Hypothalamus (tissue), 51 donors: Measurements from ENCODE around the gene RAVER2.

Experiments
- DNase-seq, 51 donors: peaks; one replicate each; lab custom pipeline; 2025; lab: John Stamatoyannopoulos, UW

The RAVER2 gene

DNA sequence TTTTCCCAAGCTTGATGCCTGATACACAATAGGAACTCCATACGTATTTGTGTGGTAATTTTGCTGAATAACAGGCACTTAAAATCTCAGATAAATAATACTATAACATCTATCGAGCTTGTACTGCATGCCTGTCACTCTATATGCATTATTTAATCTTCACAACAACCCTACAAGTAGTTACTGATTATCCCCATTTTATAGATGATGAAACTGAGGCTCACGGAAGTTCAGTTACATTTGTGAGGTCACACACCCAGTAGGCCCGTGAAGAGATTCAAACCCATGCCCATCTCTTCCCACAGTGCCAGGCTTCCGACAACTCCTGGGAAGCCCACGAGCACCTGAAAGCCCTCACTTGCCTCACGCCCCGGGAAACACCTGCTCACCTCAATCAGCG, 98.8 kb downstream of the RAVER2 start:
- no peak for DNase-seq

DNA sequence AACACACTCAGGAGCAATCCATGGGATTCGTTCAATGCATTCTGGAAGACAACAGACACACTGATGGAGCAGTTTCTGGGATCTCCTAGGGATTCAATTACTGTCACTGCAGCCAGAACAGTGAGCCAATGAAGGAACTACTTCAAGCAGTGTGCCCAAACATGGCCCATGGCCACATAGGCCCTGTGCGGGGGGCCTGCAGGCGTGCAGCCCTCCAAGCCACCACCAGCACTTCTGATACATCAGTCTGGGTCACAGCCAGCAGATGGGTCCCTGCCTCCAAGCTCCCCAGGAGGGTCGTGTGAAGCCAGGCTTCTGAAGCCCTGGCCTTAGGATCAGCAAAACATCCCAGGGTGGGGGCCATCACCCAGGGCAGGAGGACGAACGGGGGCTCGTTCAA, 99.3 kb downstream of the RAVER2 start:
- DNase-seq = no peak

DNA sequence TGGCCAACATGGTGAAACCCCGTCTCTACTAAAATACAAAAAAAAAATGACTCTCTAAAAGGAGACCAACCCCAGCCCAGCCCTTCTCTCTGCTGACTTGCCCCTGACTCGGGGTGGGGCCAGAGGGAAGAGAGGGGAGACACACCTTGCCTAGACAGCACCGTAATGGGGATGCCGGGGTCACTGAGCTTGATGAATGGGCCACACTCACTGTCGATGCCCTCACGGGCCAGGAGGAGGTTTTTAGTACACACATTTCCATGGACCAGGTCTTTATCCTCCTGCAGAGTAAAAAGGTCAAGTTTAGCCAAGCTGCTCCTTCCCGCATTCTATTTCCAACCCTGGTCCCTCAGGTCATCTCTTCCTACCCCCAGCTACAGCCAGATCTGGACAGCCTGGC, 99.7 kb downstream of the RAVER2 start:
- DNase-seq = no peak

DNA sequence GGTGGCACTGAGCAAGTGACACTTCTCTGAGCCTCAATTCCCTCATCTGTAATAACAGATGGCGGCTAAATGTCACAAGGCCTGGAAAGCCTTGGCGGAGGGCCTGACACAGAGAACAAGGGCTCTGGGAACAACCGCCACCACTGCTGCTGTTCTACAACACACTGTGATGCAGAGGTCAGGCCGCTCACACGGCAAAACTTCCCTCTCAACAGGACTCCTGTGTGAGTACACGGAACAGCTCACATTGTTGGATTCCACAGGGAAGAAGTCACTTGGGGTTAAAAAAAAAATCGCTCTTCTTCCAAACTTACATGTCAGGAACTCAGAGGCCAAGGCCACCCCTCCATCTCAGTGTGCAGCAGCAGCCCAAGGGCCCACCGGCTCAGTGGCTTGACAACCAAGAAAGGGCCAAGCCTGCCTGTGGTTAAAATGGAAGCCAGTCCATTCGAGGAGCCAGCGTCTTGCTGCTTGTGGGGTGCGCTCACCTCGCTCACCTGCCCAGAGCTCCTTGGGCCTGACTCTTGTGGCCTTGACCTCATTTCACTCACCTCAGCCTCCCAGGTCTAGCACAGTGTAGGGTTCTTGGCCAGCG, 101.1 kb downstream of the RAVER2 start:
- peak in 1 of 51 donors; percentile 8 for DNase-seq

- DNase-seq = peak in 1 of 51 donors; percentile 15
Measured at GRCh38 chr1:64846573-64847430, 101.9 kb downstream of the RAVER2 start.

GRCh38 chr1:64847666-64848065, 102.8 kb downstream of the RAVER2 start:
- no peak for DNase-seq

DNA sequence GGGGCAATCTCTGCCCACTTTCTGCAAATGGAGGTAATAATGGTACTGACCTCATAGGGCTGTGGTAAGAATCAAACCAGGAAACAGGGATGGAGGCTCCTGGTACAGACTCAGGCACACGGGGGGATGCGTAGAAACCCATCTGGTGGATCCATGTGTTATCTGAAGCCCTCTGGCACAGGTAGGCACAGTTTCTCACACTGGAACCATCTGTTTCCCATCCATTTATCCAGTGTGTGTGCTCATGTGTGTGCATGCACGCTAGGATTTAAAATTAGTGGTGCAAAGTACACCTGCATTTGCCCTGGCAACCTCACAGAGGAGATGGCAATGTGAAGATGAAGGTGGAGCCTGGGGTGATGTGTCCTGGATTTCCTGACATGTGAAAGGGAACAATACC, 103.3 kb downstream of the RAVER2 start:
- no peak for DNase-seq

DNA sequence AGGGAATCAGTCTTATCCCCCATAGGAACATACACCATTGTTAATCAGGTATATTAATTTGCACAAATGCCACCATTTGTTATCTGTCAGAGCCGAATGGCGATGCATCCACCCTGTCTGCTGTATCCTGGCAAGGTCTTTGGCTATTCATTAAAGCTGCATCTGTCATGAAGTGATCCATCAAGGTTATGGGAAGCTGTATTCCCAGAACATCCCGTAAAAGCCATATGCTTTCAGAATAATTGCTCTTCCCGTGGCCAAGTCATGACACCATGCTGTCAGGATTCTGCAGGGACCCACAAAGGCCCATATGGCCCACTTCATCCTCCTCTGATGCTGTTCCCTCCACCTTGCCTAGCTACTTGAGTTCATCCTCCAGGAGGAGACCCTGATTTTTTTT, 103.9 kb downstream of the RAVER2 start:
- no peak for DNase-seq

DNA sequence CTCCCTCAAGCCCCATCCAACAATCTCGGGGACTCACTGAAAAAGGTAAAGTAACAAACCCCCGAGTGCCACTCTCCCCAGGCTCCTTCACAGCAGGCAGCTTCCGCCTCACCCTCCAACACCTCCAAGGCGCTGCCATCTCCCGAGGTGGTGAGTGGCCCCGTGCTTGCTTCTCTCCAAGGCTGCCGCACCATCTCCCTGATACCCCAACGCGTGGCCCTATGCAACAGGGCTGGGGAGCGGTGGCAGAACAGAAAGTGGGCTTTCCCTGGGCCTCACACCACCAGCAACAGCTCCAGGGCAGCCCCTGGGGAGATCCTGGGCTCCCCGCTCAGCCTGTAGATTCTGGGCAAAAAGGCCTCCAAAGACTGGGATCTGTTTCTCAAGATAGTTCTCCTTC, 105.1 kb downstream of the RAVER2 start:
- DNase-seq = no peak

- DNase-seq = no peak
Measured at GRCh38 chr1:64850846-64851245, 106.0 kb downstream of the RAVER2 start.

DNA sequence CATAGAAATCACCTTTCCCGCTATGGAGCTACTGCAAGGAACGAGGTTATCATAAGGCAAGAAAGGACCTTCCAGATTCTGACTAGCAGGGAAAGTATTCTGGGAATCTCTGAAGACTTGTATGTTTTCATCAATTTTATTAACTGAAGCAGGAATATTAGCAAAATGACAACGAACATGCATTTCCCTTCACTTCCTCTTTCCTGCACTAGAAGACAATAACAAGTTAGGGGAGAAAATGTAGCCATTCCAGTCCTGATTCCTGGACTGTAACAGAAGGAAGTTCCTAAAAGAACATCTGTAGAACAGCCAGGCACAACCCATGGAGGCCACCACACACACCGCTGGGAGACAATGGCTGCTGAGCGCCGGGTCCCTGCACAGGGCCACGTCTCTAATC, 106.8 kb downstream of the RAVER2 start:
- no peak for DNase-seq

DNA sequence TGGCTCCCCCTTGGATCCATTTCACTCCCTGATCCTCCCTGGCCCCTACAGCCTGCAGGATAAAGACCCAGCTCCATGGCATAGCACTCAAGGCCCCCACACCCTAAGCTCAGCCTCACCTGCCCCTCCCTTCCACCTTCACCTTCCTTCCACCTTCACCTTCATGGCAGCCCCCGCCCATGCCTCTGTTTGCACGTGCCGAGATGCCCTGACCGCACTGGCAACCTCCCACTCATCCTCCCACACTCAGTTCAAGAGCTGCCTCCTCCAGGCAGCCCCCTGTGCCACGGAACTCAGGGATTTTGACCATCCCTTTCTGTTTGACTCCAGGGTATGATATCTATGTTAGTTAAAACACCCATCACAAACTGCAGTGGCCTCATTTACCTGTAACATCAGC, 109.8 kb downstream of the RAVER2 start:
- DNase-seq = no peak

- DNase-seq = no peak
Measured at GRCh38 chr1:64855557-64855956, 110.7 kb downstream of the RAVER2 start.

DNA sequence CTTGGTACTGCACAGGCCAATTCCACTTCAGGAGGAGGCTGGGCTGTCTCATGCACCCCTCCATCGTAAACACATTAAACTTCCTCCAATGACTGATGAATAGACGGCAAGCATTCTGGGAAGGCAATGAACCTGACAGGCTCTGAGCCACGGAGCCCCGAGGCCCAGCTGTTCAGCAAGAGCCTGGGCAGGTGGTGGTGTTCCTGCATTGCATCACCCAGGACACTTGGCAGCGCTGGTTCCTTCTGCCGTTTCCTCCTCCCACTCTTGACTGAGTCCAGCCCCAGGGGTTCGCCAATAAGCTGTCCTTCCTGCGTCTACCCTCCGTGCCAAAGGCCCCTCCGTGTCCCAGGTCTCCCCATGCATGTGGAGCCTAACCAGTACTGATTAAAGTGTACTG, 111.7 kb downstream of the RAVER2 start:
- no peak for DNase-seq

- no peak for DNase-seq
Measured at GRCh38 chr1:64857347-64857746, 112.5 kb downstream of the RAVER2 start.

GRCh38 chr1:64861611-64862010, 116.7 kb downstream of the RAVER2 start:
- DNase-seq = no peak

DNA sequence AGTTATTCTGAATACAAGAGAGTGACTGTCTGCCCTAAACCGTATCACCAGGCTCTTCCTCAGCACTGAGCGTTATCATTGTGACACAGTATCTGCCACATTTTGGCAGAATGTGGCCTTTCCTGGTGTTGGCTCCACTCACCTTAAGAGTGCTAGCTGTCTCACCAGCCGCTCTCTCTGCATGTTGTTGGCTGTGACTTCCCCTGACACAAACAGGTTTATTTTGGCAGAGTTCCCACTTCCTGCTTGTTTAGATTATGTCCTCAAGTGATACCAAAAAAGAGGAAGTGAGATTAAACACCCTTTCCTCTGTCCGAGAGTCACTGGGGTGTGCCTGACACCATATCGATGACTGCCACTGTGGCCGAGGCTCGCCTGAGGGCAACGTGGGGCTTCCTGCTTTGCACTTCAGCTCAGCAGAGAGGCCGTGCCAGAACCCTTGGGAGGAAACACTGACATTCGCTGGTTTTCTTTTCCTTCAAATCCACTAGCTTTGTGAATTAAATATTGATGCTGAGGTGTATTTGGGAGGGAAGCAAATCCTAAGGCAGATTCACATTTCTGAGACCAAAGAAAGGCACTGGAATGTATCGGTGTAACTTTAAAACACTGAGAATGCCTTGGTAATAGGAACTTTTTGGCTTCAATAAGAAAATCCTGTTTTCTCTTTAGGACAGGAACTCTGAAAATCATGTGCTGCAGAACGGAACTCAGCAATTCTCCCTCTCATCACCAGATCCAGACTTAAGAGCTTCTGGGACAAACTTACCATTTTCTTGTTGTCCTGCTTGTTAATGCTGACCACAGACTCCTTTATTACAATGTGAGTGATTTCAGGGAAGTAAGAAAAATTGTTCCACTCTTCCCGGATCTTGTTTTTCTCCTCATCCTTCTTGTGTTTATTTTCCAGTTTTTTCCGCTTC, 119.4 kb downstream of the RAVER2 start:
- peak in 11 of 51 donors; percentile 5 to 31 (median 16) for DNase-seq

GRCh38 chr1:64865105-64865757, 120.4 kb downstream of the RAVER2 start:
- DNase-seq = no peak

GRCh38 chr1:64866689-64867088, 121.8 kb downstream of the RAVER2 start:
- no peak for DNase-seq

- DNase-seq = no peak
Measured at GRCh38 chr1:64867266-64867665, 122.4 kb downstream of the RAVER2 start.

GRCh38 chr1:64871256-64871655, 126.4 kb downstream of the RAVER2 start:
- no peak for DNase-seq
